Cerebellar nuclear complex (tissue), 1 donor: Measurements from ENCODE around the gene MED29.

Experiments used
- DNase-seq, 2 experiments: peaks; one replicate each; lab custom pipeline; 2025; lab: John Stamatoyannopoulos, UW

Gene MED29, protein sequence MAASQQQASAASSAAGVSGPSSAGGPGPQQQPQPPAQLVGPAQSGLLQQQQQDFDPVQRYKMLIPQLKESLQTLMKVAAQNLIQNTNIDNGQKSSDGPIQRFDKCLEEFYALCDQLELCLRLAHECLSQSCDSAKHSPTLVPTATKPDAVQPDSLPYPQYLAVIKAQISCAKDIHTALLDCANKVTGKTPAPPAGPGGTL

DNA sequence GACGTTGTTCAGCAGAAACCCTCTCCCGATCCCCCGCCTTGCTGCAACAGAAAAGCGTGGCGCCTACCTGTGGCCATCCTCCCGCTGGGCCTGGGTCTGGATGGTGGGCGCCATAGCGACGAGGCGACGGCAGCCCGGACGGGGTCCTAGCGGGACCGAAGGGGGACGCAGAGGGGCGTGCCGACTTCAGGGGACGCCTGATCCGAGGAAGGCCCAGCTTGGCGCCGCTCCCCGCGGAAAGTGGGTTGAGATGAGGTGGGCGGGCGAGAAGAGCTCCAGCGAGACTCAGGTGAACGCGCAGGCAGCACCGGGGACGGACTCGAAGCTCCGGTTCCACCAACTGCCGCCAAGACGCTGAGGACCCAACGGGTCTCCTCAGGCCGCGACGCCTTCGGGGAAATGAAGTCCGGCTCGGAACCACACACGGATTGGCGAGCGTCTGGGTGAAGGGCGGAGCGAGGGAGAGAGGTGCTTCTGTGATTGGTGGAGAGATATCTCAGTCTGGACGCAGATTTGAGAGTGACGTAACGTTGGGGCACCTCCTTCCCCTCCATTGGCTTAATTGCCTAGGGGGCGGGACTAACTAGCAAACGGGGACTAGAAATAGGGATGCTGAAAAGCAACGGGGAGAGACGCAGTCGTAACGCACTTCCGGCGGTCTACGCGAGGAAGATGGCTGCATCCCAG lies at the start of gene MED29, which contains the start of gene PAF1:
Gene MED29 (plus strand): TSS at position 628 of the 687 bp plus-strand sequence. CDS start 45 bp downstream, at position 673.
Gene PAF1 (minus strand): TSS at position 356 of the 687 bp plus-strand sequence. CDS start 242 bp downstream, at position 114.
- peak; percentile 99 to 100 for DNase-seq

DNA sequence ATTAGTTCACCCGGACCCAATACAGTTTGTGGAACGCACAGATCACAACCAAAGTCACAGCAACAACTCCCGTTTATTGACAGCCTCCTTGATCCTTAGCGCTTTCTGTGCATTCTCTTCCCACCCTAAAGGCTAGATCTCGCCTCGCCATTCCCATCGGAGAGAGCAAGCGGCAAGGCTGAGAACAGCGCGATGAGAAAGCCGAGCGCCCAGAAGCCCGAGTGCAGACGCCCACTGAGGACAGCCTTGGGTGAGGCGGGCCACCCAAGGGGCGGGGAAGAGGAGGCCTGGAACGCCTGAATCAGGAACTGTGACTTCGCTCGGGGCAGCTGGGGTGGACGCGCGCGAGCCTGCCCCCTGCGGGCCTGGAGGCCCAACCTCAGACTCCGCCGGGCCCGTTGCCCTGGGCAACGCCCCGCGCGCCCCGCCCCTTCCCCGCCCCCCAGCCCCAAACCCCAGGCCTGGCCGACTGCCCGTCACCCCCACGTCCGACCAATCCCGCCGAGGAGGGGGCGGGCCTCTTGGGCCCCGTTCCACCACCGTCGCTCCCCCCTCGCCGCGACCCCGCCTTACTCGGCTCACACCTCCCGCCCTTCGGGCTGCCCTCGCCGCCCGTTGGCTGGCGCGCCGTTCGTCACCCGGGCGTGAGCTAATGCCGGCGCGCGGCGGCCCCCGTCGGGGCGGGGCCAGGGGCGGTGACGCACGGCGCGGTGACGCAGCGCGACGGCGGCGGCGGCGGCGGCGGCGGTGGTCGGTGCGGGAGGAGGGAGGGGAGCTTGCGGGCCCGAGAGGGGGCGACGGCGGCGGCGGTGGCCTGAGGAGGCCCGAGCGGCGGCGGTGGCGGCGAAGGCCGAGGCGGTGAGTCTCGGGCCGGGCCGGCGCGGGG lies 49.2 kb upstream of the MED29 start, which contains the start of gene SAMD4B:
Gene SAMD4B (plus strand): TSS at position 703 of the 886 bp plus-strand sequence. CDS start 14,473 bp downstream, outside the sequence.
- peak; percentile 61 to 99 for DNase-seq

DNA sequence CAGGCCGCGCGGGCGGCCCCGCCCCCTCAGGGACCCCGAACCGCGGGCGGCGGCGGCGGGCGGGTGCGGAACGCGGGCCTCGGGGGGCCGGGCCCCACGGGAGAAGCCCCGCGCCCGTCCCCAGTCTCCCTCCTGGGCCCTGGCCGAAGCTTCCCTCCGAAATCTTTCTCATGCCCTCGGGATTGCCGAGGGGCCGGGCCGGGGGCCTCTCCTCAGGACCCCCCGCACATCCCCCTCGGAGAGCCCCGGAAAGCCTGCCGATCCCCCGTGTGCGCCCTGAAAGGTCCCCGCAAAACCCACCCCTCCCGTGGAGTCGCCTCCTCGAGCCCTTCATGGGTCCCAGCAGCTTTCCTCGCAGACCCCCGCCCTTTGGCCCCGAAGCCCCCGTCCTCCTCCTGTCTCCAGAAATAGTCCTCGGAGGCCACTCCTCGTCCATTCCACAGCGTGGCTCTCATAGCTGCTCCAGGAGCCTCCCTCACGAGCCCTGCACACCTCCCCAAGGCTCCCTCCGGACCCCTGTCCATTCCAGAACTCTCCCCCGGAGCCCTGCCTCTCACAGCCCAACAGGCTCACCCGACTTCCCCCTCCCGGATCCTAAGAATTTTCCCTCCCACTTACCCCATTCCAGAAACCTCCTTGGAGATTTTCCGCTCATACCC lies 48.4 kb upstream of the MED29 start:
- DNase-seq = no peak

DNA sequence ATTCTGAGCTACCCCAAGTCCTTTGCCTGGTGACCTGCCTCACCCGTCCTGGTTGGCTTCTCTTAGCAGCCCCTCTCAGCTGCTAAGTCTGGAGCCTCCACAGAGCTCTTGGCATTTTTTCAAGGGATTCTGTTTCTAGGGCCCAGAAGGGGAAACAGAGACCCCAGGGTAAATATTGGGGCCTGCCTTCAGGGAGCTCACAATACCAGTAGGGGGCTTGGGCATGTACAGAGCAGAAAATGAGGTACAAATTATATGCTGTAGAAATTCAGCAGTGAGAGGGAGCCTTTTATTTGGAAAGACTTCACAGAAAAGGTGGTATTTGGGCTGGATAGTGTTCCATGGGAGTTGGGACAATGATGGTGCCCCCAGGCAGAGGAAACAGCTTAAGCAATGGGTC lies 45.2 kb upstream of the MED29 start:
- no peak for DNase-seq

DNA sequence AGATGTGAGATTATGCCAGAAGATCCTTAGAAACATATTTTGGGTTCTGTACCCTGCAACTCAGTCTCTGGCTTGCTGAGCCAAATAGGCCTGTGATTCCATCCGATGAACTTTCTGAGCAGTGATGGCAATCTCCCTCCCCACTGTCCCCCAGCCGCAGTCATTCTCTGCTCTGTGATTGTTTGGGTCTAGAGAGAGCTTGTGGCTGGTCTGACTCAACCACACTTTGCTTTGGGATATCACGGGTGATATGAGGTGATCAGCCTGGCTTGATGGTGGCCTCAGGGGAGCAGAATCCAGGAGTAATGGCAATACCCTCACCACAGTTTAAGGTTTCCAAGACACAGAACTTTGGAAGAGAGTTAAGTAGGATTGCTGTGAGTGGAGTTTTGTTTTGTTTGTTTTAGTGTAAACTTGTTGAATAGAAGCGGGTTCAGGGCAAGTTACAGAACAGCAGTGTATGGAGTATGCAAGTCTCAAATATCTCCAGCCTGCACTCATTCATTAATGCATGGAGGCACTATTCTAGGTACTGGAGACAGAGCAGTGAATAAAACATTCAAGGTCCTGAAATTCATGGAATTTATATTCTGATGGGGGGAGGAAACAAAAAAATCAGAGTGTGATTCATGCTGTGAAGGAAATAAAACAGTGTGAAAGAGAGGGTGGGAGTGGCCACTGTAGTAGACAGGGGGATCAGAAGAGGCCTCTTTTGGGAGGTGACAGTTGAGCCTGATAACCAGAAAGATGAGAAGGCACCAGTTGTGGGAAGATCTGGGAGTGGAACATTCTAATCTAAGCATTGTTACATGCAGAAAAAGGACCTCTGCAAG lies 43.6 kb upstream of the MED29 start:
- DNase-seq = no peak

DNA sequence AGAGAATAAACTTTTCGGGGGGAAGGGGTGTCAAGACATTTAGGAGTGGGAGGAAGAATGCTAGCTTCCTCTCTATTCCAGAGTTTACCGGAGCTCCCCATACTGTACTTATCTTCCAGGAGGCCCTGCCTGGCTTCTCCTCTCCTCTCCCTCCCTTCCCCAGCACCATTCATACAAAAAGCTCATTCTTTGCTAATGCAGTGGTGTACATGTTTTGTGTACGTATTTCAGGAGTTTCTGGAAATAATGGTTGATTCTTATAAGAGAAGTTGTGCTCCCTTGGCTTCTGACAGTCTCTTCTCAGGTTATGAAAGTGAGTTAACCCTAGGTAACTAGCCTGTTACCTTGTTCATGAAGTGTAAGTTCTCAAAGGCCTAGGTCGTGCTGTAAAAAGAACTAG lies 41.9 kb upstream of the MED29 start:
- DNase-seq = no peak

DNA sequence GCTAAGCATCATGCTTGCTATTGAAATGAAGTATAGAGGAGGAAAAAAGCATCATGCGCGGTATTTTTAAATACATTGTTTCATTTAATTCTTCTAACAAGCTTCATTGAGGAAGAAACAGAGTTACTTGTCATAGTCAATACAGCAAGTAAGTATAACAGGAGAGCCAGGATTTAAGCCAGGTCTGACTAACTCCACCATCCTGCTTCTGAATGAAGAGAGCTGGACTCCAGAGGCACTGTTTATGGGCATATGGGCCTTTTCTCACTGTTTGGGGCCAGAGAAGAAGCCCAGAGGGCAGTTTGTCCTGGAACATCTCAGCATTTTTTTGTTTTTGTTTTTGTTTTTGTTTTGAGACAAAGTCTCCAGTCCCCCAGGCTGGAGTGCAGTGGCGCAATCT lies 41.0 kb upstream of the MED29 start:
- DNase-seq = no peak

DNA sequence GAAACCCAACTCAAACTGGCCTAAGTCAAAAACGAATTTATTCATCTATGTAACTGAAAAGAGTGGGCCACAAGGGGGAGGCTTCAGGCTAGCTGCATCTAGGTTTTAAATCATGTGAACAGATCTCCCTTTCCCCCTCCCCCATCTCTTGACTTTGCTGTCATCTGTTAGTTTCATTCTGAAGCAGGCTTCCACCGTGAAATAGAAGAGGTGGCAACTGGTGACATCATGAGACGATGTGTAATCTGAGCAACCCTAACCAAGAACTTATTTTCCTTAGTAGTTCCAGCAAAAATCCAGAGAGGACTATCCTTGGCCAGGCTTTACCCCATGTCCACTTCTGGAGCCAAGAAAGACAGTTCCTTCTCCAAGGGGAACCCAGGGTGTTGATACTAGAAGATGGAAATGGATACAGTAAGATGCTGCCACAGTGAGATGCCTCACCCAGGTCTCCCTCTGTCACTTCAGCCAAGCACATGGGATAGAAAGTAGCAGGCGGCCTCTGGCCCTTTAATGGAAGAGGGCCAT lies 39.6 kb upstream of the MED29 start:
- no peak for DNase-seq

DNA sequence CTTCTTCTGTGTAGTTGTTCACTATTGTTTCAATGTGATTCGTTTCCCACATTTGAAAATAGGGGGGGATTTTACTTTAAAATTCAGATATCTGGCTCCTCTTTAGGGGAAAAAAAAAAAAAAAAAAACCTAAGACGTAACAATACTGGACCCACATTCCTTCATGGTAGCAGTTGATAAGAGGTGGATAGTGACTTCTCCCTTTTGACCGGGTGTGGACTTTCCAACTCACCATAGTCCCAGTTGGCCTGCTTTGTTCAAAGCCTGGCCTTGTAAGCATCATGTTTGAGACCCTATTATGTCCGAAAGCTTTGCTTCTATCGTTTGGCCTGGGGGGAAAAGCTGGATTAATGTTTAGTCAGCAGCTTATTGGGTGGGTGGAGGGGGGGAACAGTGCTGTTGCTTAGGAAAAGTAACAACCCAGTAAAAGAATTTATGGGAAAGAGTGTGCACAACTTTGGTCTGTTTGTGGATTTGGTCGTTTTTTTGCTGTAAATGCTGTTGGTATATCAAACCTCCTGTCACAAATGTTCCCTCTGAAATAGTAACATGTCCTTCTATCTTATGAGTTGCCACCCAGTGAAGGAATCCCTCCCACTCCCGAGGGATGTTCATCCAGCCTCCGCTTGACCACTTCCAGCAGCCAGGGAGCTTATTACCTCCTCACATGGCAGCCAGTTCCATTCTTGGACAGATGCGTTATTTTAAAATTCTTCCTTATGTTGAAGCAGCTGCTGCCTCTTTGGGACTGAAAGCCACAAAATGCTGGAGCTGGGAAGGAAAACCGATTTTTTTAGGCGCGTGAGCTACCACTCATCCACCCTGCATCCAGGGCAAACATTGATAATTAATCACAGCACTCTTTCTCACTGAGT lies 38.6 kb upstream of the MED29 start:
- no peak for DNase-seq

DNA sequence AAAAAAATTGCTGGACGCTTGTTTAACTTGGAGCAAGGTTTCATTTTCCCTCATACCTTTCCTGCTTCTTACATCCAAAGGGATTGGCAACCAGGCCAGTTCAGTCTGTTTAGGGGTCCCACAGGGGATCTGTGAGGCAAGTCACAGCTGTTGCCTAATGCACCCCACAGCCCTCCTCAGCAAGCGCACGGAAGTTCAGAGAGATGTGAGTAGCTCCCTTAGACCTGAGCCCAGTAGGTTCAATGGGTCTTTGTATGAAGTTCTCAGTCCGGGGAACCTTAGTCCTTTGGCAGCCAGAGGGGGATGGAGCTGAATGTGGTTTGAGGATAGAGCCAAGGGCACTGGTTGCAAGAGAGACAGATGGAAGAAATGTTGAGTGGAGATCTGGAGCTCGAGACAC lies 35.9 kb upstream of the MED29 start:
- DNase-seq = no peak

DNA sequence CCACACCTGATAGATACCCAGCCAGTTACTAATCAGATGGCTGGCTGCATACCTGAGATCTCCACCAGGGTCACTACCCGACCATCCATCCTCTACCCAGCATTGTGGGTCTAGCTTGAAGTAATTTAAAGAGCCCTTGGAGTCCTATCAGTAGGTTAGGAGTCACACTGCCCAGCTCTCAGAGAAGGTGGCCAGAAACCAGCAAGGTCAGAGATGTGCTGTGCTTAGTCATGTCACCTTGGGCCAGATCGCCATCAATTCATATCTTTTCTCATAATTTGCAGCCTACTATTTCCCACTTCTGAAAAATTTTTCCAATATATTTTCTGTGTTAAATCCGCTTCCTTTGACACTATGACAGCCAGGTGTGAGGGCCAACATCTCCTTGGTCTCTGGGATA lies 35.1 kb upstream of the MED29 start:
- no peak for DNase-seq

DNA sequence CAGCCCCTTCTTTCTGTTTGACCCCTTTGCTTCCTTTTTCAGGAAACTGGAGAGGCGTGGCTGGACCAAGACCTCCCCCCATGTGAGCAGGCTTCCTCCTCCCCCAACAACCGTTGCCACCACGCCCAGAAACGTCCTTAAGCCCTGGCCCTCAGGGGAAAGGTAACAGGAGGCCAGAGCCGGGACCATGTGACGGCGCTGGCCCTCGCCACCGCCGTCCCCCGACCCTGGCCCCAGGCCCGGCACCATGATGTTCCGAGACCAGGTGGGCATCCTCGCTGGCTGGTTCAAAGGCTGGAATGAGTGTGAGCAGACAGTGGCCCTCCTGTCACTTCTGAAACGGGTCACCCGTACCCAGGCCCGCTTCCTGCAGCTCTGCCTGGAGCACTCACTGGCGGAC lies 34.5 kb upstream of the MED29 start:
- DNase-seq = no peak

DNA sequence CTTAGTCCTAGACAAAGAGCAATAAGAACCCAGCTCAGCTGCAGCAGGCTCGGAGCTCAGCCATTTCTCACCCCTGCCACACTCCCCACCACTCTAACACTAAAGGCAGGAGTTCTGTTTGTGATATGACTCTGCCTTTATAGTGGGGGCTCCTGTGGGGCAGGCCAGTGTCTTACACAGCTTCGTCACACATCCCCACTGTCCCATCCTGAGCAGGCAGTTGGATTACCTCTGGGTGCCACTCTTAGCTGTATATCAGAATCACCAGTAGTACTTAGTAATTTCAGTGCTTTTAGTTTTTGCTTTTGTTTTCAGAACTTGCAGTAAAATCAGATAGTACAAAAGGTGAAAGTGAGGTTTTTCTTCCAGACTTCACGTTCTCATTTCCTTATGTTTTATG lies 32.2 kb upstream of the MED29 start:
- DNase-seq = no peak

DNA sequence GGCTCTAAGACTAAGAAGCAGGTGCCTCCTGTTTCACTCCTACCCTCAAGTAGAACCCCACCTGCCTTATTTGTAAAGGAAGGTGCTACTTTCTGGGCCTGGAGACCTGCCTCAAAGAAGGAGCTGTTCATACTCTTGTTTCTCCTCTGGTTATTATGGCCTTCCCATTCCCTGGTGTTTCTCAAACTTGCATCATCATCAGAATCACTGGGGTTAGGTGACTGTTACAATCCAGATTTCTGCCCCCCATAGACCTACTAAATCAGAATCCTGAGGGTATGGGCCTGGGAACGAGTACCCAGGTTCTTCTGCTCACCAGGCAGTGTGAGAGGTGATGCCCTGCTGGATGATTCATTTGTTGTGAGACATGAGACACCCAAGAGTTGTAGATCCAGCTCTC lies 30.6 kb upstream of the MED29 start:
- no peak for DNase-seq

DNA sequence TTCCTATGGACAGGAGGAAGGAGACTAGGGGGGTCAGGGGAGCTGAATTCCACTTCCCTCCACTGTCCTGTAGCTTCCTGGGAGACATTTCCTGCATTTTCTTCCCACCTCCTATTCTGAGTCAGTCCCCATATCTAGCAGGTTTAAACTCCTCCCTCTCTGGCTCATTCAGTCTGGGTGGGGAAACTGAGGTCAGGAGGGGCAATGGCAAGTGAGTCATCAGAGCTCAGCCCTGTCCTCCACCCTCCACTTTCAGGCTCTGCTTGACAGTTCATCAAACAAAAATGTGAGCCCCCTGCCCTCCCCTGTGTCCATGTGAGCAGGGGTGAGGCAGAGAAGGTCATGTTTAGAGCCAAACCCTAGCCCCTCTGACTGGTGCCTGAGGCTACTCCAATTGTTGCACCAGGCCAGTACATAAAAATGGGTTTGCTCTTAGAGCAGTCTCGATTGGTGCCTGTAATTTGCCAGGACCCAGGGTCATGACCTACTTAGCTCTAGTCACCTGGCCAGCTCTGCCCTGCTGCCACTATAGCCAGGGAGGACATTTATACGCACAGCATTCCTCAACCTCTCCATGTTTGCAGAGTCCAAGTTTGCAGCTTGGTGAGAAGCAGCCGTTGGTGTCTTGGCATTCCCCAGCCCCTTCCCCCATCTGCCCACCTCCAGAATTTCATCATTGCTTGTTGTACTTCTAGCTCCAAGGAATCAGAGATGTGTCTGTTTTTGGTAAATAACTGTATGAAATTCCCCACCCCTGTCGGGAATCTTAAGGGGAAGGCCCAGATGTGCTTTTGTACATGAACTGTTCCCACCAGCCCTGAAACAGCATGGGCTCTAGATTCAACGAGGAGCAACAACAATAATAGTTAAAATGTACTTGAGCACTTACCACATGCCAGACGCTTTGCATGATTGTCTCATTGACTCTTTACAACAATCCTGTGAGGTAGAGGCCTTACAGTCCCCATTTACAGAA lies 28.2 kb upstream of the MED29 start:
- DNase-seq = no peak

DNA sequence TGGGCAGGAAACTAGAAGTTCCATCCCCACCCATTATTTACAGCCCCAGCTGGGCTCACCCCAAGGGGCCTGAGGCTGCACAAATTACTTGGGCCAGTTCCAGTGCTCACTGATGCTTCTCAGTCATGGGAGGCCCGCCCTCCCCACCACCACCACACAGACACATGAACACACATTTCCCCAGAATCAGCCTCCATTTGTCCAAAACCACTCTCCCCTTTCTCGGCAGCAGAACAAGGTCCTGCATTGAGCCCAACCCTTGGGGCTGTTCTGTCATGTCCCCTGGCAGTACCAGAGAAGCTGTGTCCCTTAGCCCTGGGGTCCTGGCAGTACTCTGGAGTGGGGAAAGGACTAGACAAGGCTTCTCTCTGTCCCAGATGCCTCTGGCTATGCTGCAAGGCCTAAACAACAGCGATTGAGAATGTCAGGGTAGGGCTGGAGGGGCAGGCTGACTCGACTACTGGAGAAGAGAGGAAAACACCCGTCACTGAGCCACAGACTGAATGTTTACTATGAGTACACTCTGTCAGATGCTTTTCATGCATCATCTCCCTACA lies 27.2 kb upstream of the MED29 start:
- DNase-seq = no peak

DNA sequence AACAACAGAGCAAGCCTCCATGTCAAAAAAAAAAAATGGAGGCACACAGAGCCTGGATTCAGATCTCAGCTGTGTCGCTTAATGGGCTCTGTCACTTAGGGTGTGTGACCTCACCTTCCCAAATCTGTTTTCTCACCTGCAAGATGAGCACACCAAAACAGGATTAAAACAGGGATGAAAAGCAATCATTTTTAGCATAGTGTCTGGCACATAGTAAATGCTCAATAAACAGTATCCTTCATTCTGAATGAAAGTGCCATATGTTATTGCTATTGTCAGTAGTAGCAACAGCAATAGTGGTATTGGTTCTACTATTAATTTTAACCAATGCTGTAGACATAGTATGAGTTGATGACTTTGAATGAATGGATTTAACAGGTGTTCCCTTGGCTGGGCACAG lies 25.6 kb upstream of the MED29 start:
- no peak for DNase-seq

DNA sequence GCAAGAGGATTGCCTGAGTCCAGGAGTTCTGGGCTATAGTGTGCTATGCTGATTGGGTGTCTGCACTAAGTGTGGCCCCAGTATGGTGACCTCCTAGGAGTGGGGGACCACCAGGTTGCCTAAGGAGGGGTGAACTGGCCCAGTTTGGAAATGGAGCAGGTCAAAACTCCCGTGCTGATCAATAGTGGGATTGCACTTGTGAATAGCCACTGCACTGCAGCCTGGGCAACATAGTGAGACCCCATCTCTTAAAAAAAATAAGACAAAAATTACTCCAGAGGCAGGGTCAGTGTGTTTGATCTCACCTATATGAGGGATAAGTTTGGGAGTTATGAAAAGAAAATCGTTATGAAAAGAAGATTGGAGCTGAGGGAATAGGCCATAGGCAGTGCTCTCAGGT lies 22.0 kb upstream of the MED29 start:
- no peak for DNase-seq
